Inflammatory macrophage treated with lipopolysaccharide for 4 hours (primary cell): ENCODE data around the gene AGBL5.
A peak's percentile ranks its signal among the peaks of the same experiment; 100 is the strongest.

Experiments used
- DNase-seq: peaks from one replicate; pipeline ENCODE4 v3.0.0-alpha.2; 2020

The AGBL5 gene

GRCh38 chr2:27025281-27025800 is 26.1 kb upstream of the AGBL5 start:
- DNase-seq = no peak

- DNase-seq = no peak
Observed at GRCh38 chr2:27025861-27026851, 25.3 kb upstream of the AGBL5 start.

- DNase-seq = no peak
Observed at GRCh38 chr2:27027211-27027651, 24.2 kb upstream of the AGBL5 start.

DNA sequence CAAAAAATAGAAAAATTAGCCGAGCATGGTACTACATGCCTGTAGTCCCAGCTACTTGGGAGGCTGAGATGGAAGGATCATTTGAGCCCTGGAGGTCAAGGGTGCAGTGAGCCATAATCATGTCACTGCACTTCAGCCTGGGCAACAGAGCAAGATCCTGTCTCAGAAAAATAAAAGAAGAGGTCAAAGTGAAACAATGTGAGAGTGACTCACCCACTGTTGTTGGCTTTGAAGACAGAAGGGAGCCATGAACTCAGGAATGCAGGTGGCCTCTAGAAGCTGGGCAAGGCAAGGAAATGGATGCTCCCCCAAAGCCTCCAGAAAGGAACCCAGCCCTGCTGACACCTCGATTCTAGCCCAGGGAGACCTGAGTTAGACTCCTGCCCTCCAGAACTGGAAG is 22.4 kb upstream of the AGBL5 start:
- no peak for DNase-seq

DNA sequence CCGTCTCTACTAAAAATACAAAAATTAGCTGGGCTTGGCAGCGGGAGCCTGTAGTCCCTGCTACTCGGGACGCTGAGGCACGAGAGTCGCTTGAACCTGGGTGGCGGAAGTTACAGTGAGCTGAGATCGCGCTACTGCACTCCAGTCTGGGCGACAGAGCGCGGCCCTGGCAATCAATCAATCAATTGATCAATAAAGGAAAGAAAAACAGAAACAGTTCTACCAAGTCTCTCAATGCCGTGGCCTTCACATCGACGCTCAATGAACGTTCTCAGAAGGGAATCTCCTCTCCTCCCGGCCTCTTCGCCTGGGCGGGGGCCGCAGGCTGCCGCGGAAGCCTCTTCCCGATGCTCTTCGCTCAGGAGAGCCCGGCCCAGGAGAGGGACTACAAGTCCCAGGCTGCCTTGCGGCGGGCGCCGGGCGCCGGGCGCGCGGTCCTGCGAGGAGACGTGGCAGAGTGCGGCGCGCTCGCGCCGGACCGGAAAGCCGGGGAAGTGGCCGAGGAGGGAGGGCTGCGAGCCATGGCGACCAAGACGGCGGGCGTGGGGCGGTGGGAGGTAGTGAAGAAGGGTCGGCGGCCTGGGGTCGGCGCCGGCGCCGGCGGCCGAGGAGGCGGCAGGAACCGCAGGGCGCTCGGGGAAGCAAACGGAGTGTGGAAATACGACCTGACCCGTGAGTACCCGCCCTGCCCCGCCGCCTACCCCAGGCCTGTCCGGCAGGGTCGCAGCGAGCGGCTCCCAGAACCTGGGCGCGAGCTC is 18.8 kb upstream of the AGBL5 start, which contains the start of gene TMEM214:
Gene TMEM214 (plus strand): TSS at position 471 of the 758 bp plus-strand sequence. CDS start 51 bp downstream, at position 522.
- DNase-seq = peak; percentile 91

DNA sequence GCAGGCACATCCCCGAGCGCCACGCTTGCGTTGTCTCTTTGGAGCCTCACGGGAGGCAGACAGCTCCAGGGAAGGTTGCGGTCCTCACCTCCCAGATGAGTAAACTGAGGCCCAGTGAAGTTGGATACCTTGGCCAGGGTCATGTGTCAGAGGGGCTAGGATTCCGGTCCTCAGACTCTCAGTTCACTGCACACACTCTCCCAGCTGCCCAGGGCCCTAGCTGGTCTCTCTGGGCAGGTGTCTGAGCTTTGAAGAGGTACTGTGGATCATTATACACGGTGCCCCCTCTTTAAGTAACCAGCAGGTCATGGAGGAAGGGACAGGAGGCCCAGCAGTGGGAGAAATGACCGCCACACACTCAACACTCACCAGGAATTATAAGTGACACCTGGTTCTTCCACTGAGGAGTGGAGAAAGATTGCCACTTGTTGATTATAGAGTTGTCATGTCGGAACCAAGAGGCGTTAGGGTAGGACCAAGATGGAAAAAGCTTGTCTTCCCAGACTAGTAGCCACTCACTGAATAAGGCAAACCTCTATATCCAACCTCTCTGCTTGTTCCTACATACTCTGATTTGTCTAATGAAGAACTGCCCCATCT is 18.1 kb upstream of the AGBL5 start:
- DNase-seq = no peak

GRCh38 chr2:27038012-27038411 is 13.5 kb upstream of the AGBL5 start:
- no peak for DNase-seq

- no peak for DNase-seq
Observed at GRCh38 chr2:27038631-27039339, 12.7 kb upstream of the AGBL5 start.

- no peak for DNase-seq
Observed at GRCh38 chr2:27039426-27039825, 12.0 kb upstream of the AGBL5 start.

- no peak for DNase-seq
Observed at GRCh38 chr2:27039871-27040270, 11.6 kb upstream of the AGBL5 start.

DNA sequence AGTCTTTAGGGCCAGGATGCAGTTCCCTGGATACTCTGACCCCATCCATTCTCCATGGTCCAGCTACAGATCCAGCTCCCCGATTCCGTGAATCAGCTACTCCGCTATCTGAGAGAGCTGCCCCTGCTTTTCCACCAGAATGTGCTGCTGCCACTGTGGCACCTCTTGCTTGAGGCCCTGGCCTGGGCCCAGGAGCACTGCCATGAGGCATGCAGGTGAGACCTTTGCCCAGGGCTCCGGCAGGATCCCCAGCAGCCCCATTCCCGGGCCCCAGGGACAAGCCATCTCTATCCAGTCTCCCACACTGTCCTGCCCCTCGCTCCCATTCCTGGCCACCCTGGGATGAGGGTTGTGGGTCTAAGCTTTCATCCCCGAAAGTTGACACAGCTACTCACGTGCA is 11.2 kb upstream of the AGBL5 start:
- no peak for DNase-seq

DNA sequence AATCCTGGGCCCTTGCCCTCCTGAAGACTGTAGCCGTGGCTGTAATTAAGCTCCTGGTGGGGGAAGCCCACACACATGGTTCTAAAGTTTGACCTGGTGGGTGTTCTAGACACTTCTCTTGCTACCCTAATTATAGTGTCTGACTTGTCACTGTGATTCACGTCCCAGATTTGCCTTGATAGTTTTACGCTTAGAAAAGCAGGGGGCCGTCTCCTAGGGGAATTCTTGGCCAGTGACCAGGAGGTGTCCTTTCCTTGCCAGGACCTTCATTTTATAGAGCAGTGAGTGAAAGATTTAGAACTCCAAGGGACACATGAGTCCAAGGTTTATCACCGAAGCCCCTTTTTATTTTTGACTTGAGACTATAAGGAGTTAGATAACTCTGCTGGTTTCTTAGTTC is 9.7 kb upstream of the AGBL5 start:
- DNase-seq = no peak

- DNase-seq = no peak
Observed at GRCh38 chr2:27042159-27042661, 9.3 kb upstream of the AGBL5 start.

- no peak for DNase-seq
Observed at GRCh38 chr2:27042985-27043634, 8.4 kb upstream of the AGBL5 start.

GRCh38 chr2:27049422-27050280 is 1.8 kb upstream of the AGBL5 start:
- DNase-seq = peak; percentile 45

GRCh38 chr2:27050281-27050995 is 1.0 kb upstream of the AGBL5 start:
- peak; percentile 94 for DNase-seq

DNA sequence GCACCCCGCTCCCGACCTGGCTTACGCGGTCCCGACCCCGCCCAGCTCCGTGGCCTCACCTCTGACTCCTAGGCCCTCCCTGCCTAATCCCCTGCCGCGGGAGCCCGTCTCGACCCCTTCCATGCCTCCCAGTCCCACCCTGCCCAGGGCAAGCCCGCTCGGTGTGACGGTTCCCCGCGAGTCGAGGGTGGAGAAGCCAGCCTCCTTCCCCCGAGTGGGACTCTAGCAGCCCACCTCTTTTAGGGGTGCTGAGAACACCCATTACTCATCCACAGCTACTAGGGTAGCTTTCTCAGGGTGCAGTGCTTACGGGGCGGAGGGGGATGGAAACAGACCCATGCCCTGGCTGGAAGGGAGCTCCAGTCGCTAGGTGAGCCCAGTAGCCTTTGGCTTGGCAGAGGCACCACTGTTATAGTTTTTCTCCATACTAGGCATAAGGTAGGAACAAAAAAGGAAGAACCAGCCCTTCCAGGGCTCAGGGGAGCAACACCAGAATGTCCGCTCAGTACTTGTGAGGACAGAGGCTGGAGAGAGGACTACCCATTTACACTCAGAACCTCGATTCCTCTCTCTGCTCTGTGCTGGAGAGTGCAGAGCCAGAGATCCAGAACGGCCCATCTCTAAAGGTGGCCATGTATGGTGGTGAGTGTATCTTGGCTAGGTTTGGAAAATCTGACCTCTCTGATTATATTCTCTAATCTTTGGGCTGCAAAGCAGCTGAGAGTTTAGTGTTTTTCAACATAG is 606 bp downstream of the AGBL5 start:
- no peak for DNase-seq

- no peak for DNase-seq
Observed at GRCh38 chr2:27053321-27053720, 1.9 kb downstream of the AGBL5 start.

- no peak for DNase-seq
Observed at GRCh38 chr2:27053776-27054175, 2.3 kb downstream of the AGBL5 start.
